AG04450 (cell line): Measurements from ENCODE around the gene BTBD9. TPM values are rescaled to one million over a fixed set of nuclear protein-coding genes. Genes with fewer than 3 reads are reported as not detected.

ENCODE experiments used
- CTCF ChIA-PET: fragments of 300-600, 350-600 bp; formaldehyde crosslinking; extraction: SDS; loops from one replicate; lab custom pipeline; 2022; ENCODE audit warnings: antibody characterized with exemption, inconsistent platforms; lab: Charles Lee
- POLR2A ChIA-PET: fragments of 350-600 bp; formaldehyde crosslinking; extraction: SDS; loops from one replicate; lab custom pipeline; 2021; ENCODE audit warnings: antibody characterized with exemption, inconsistent platforms; lab: Yijun Ruan, JAX
- DNase-seq: peaks from one replicate; pipeline ENCODE4 v3.0.0-alpha.2; 2011; ENCODE audit warnings: low read depth, low spot score
- H3K27ac ChIP-seq: one replicate; pipeline ENCODE4 v1.5.1; 2012; ENCODE audit warnings: low read depth, low read length, control low read depth
- H3K27me3 ChIP-seq: one replicate; pipeline ENCODE4 v1.6.0; 2012; ENCODE audit warnings: low read length; ENCODE audit not compliant: control insufficient read depth, insufficient read depth
- H3K4me3 ChIP-seq: 2 replicates; pipeline ENCODE4 v1.5.1; 2011; ENCODE audit warnings: mild to moderate bottlenecking, low read depth, low read length, control low read depth
- H3K9me3 ChIP-seq: 2 replicates; pipeline ENCODE4 v1.5.1; 2012; ENCODE audit warnings: low read length; ENCODE audit not compliant: control insufficient read depth, insufficient read depth
- CTCF ChIP-seq: IDR thresholded peaks from 2 replicates; pipeline ENCODE4 v1.5.1; 2011; ENCODE audit warnings: low read depth, low read length, control low read depth, inconsistent platforms
- polyA plus RNA-seq: library from polyadenylated mRNA; depleted of rRNA; stranded (reverse); fragments of >200 nt; gene quantifications from 2 replicates; pipeline ENCODE4 v1.2.3, GENCODE V29; 2011

BTBD9 gene
- polyA plus RNA-seq, 1 experiment, result 7.2 TPM

- no peaks in the 10 kb centered on the region for H3K9me3 ChIP-seq
- no peak for TF ChIP-seq CTCF
- no peaks in the 10 kb centered on the region for H3K27me3 ChIP-seq
- no peak overlapping the region for H3K4me3 ChIP-seq
- CTCF ChIA-PET, result no interaction called here
- DNase-seq, result no peak
- H3K27ac ChIP-seq, result no peak overlapping the region
- POLR2A ChIA-PET, result no interaction called here
These were observed 216.0 kb downstream of the BTBD9 start for GRCh38 chr6:38423746-38424145.

- DNase-seq, result no peak
- no peak for TF ChIP-seq CTCF
- Histone ChIP-seq H3K27ac (no peak overlapping the region), H3K9me3 (no peaks in the 10 kb centered on the region), H3K4me3 (no peak overlapping the region), H3K27me3 (no peaks in the 10 kb centered on the region)
- POLR2A ChIA-PET, result no interaction called here
- CTCF ChIA-PET, result no interaction called here
These were observed 219.5 kb downstream of the BTBD9 start for GRCh38 chr6:38420207-38420606.

GRCh38 chr6:38417521-38417920 is 222.2 kb downstream of the BTBD9 start:
- Histone ChIP-seq H3K27ac (no peak overlapping the region), H3K4me3 (no peak overlapping the region), H3K27me3 (no peaks in the 10 kb centered on the region), H3K9me3 (no peaks in the 10 kb centered on the region)
- TF ChIP-seq CTCF, result no peak
- ChIA-PET POLR2A (no interaction called here), CTCF (no interaction called here)
- DNase-seq, result no peak

- DNase-seq, result no peak
- Histone ChIP-seq H3K27me3 (no peaks in the 10 kb centered on the region), H3K9me3 (no peaks in the 10 kb centered on the region), H3K4me3 (no peak overlapping the region), H3K27ac (no peak overlapping the region)
- no peak for TF ChIP-seq CTCF
- ChIA-PET CTCF (interaction anchor here (0.6 to 0.8 kb wide), 2 partner anchors 183 to 207 kb away, joined by 3 to 4 read pairs; no protein-coding TSS in a partner anchor), POLR2A (no interaction called here)
These were observed 224.3 kb downstream of the BTBD9 start for GRCh38 chr6:38415231-38416005.

GRCh38 chr6:38413102-38413800 is 226.5 kb downstream of the BTBD9 start:
- ChIA-PET POLR2A (no interaction called here), CTCF (no interaction called here)
- DNase-seq, result no peak
- TF ChIP-seq CTCF, result no peak
- Histone ChIP-seq H3K9me3 (no peaks in the 10 kb centered on the region), H3K27ac (no peak overlapping the region), H3K4me3 (no peak overlapping the region), H3K27me3 (no peaks in the 10 kb centered on the region)
